H1 (cell line): ENCODE results near the gene B9D1.

Experiments used
- EGR1 ChIP-seq: IDR thresholded peaks from 2 replicates; pipeline ENCODE4 v1.6.1; 2011; ENCODE audit warnings: low read depth, low read length, borderline replicate concordance
- EP300 ChIP-seq, 2 experiments: IDR thresholded peaks; 1 replicate in 1 of 2; 2 replicates in 1 of 2; pipeline ENCODE4 v1.6.1; 2011 to 2012; ENCODE audit warnings: low read depth in 2 of 2, low read length in 2 of 2, mild to moderate bottlenecking in 2 of 2, borderline replicate concordance in 1 of 2, inconsistent platforms in 1 of 2, moderate library complexity in 1 of 2
- JUN ChIP-seq: IDR thresholded peaks from 2 replicates; pipeline ENCODE4 v1.6.1; 2011; ENCODE audit warnings: low read depth, mild to moderate bottlenecking, improper control_type of control experiment, low read length
- POLR2A ChIP-seq, 2 experiments: IDR thresholded peaks; 1 replicate in 1 of 2; 2 replicates in 1 of 2; pipeline ENCODE4 v1.6.1; 2011; ENCODE audit warnings: low read depth in 2 of 2, low read length in 2 of 2, mild to moderate bottlenecking in 2 of 2; ENCODE audit errors: control extremely low read depth in 1 of 2
- SIRT6 ChIP-seq: IDR thresholded peaks from one replicate; pipeline ENCODE4 v1.7.1; 2012; ENCODE audit warnings: low read length, inconsistent platforms
- YY1 ChIP-seq: IDR thresholded peaks from 2 replicates; pipeline ENCODE4 v1.6.1; 2011; ENCODE audit warnings: low read depth, mild to moderate bottlenecking, low read length
- ZNF274 ChIP-seq: IDR thresholded peaks from 2 replicates; pipeline ENCODE4 v1.7.0; 2012; ENCODE audit warnings: low read length, borderline replicate concordance; ENCODE audit errors: extremely low read depth
- TF ChIP-seq, protein P1 (sequence below), 3 experiments: IDR thresholded peaks; 1 replicate in 2 of 3; 2 replicates in 1 of 3; pipeline versions ENCODE4 v1.5.1 to v1.6.1; 2011; ENCODE audit warnings: low read length in 3 of 3, mild to moderate bottlenecking in 3 of 3, inconsistent platforms in 2 of 3, low read depth in 1 of 3, moderate library complexity in 1 of 3; ENCODE audit not compliant: insufficient read depth in 1 of 3; ENCODE audit errors: control extremely low read depth in 1 of 3
- TF ChIP-seq, protein P2 (sequence below): IDR thresholded peaks from 2 replicates; pipeline ENCODE4 v1.6.1; 2012; ENCODE audit warnings: low read length, inconsistent platforms

DNA sequence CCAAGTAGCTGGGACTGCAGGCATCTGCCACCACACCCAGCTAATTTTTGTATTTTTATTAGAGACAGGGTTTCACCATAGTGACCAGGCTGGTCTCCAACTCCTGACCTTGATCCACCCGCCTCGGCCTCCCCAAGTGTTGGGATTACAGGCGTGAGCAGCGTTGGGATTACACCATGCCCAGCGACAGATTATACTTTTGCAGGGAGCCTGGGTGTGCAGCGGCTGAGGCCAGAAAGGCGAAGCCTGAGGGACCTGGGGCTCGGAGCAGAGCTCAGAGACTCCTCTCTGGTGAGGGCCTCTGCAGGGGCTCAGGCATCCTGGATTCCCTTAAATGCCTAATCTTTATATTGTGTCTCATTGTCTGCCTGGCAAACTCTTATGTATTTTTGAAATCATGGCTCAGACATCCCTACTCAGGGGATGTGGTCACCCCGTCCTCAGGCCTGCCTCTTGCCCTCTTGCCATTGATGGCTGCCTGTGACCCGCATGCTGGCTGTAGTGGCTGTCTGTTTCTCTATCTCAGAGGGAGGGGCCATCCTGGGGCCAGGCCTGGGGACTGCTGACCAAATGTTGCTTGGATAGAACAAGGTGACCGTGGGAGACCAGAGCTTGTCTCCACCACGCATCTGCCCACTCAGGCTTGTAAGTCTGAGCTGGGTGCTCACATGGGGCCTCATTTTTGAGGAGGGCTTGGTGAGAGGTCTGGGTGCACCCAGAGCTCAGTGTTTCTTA is 42.6 kb downstream of the B9D1 start:
- TF ChIP-seq, protein P1, sequence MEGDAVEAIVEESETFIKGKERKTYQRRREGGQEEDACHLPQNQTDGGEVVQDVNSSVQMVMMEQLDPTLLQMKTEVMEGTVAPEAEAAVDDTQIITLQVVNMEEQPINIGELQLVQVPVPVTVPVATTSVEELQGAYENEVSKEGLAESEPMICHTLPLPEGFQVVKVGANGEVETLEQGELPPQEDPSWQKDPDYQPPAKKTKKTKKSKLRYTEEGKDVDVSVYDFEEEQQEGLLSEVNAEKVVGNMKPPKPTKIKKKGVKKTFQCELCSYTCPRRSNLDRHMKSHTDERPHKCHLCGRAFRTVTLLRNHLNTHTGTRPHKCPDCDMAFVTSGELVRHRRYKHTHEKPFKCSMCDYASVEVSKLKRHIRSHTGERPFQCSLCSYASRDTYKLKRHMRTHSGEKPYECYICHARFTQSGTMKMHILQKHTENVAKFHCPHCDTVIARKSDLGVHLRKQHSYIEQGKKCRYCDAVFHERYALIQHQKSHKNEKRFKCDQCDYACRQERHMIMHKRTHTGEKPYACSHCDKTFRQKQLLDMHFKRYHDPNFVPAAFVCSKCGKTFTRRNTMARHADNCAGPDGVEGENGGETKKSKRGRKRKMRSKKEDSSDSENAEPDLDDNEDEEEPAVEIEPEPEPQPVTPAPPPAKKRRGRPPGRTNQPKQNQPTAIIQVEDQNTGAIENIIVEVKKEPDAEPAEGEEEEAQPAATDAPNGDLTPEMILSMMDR (IDR thresholded peaks at IDR 0.05; ENCODE audit: control extremely low read depth in 1 of 3, insufficient read depth in 1 of 3, low read depth in 1 of 3, low read length in 3 of 3): no peak
- TF ChIP-seq EP300 (IDR thresholded peaks at IDR 0.05; ENCODE audit: borderline replicate concordance in 1 of 2, low read depth in 2 of 2, low read length in 2 of 2) (no peak), JUN (no peak), SIRT6 (no peak), POLR2A (IDR thresholded peaks at IDR 0.05; ENCODE audit: control extremely low read depth in 1 of 2, low read depth in 2 of 2, low read length in 2 of 2) (no peak), ZNF274 (no peak), EGR1 (no peak), YY1 (no peak)
- TF ChIP-seq, protein P2, sequence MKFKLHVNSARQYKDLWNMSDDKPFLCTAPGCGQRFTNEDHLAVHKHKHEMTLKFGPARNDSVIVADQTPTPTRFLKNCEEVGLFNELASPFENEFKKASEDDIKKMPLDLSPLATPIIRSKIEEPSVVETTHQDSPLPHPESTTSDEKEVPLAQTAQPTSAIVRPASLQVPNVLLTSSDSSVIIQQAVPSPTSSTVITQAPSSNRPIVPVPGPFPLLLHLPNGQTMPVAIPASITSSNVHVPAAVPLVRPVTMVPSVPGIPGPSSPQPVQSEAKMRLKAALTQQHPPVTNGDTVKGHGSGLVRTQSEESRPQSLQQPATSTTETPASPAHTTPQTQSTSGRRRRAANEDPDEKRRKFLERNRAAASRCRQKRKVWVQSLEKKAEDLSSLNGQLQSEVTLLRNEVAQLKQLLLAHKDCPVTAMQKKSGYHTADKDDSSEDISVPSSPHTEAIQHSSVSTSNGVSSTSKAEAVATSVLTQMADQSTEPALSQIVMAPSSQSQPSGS: no peak
